AG04449 (cell line): Measurements from ENCODE around the gene C18orf63.

Experiments used
- CTCF ChIA-PET: fragments of 350-600 bp; formaldehyde crosslinking; extraction: SDS; loops from one replicate; lab custom pipeline; 2021; ENCODE audit warnings: antibody characterized with exemption; lab: Yijun Ruan, JAX
- POLR2A ChIA-PET: fragments of 400-600, 350-600 bp; formaldehyde crosslinking; extraction: SDS; loops from one replicate; lab custom pipeline; 2020; ENCODE audit warnings: antibody characterized with exemption, inconsistent platforms; lab: Yijun Ruan, JAX
- DNase-seq: peaks from one replicate; pipeline ENCODE4 v3.0.0-alpha.2; 2010; ENCODE audit warnings: low read depth, low spot score
- H3K4me3 ChIP-seq: 2 replicates; pipeline ENCODE4 v1.5.1; 2011; ENCODE audit warnings: low read depth, mild to moderate bottlenecking, control low read depth, low read length
- CTCF ChIP-seq: IDR thresholded peaks from one replicate; pipeline ENCODE4 v1.5.1; 2011; ENCODE audit warnings: mild to moderate bottlenecking, moderate library complexity, low read length, control low read depth, inconsistent platforms; ENCODE audit not compliant: insufficient read depth; ENCODE audit errors: missing control alignments

The C18orf63 gene

DNA sequence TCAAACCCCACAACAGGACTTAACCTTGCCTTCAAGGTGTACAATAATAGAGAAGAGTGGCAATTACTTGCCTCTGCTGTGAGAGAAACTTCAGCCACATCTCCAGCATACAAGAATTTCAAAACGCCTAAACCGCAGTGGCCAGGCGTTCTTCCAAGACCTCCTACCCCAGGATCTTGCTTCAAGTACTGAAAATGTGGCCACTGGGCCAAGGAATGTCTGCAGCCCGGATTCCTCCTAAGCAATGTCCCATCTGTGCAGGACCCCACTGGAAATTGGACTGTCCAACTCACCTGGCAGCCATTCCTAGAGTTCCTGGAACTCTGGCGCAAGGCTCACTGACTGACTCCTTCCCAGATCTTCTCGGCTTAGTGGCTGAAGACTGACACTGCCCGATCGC, 21.1 kb upstream of the C18orf63 start:
- POLR2A ChIA-PET = no interaction called here
- TF ChIP-seq CTCF = no peak
- DNase-seq = no peak
- H3K4me3 ChIP-seq = no peak overlapping the region
- CTCF ChIA-PET = no interaction called here

DNA sequence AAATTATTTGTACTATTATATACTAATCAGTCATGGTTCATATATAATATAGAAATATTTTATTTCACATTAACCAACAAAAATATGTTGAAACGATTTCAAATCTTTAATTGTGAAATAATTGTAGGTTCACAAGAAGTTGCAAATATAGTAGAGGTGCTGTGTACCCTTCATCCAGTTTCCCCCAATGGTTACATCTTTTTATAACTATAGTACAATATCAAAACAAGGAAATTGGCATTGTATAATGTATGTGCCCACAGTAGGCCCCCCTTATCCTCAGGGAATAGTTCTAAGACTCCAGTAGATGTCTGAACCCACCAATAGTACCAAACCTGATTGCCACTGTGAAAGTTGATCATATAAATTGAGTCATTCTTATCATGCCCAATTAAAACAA, 16.5 kb upstream of the C18orf63 start:
- no peak for DNase-seq
- CTCF ChIA-PET = no interaction called here
- no peak overlapping the region for H3K4me3 ChIP-seq
- TF ChIP-seq CTCF = no peak
- POLR2A ChIA-PET = no interaction called here

GRCh38 chr18:74299746-74300145, 15.9 kb upstream of the C18orf63 start:
- ChIA-PET CTCF (interaction anchor here (1.6 kb wide), 1 partner anchor 10 kb away, joined by 4 read pairs; no protein-coding TSS in a partner anchor), POLR2A (no interaction called here)

GRCh38 chr18:74303306-74303705, 12.3 kb upstream of the C18orf63 start:
- ChIA-PET CTCF (interaction anchor here (1.1 kb wide), 1 partner anchor 9 kb away, joined by 3 read pairs; no protein-coding TSS in a partner anchor), POLR2A (no interaction called here)
- DNase-seq = no peak
- H3K4me3 ChIP-seq = no peak overlapping the region
- TF ChIP-seq CTCF = no peak

More at GRCh38 chr18:74299746-74300145, 15.9 kb upstream of the C18orf63 start:
- TF ChIP-seq CTCF = no peak
- no peak overlapping the region for H3K4me3 ChIP-seq
- DNase-seq = no peak

- DNase-seq = no peak
- TF ChIP-seq CTCF = no peak
- ChIA-PET POLR2A (no interaction called here), CTCF (no interaction called here)
- no peak overlapping the region for H3K4me3 ChIP-seq
Observed at GRCh38 chr18:74303936-74304335, 11.7 kb upstream of the C18orf63 start.

GRCh38 chr18:74310411-74310810, 5.2 kb upstream of the C18orf63 start:
- POLR2A ChIA-PET = no interaction called here
- TF ChIP-seq CTCF = peak; percentile 47
- DNase-seq = no peak
- CTCF ChIA-PET = interaction anchor here (1.0 to 1.6 kb wide), 5 partner anchors 10 to 241 kb away, joined by 3 to 10 read pairs (median 3); no protein-coding TSS in a partner anchor
- no peak overlapping the region for H3K4me3 ChIP-seq
